C4-2B (cell line): ENCODE measurements around the gene NAA60.

Source experiments
- CTCF ChIP-seq: fragments of 450-650 bp; conservative IDR thresholded peaks from 2 replicates; pipeline ENCODE4 v1.5.1; 2017; ENCODE audit warnings: mild to moderate bottlenecking
- ZFX ChIP-seq: fragments of 450-650 bp; IDR thresholded peaks from 2 replicates; pipeline ENCODE4 v1.6.1; 2017

DNA sequence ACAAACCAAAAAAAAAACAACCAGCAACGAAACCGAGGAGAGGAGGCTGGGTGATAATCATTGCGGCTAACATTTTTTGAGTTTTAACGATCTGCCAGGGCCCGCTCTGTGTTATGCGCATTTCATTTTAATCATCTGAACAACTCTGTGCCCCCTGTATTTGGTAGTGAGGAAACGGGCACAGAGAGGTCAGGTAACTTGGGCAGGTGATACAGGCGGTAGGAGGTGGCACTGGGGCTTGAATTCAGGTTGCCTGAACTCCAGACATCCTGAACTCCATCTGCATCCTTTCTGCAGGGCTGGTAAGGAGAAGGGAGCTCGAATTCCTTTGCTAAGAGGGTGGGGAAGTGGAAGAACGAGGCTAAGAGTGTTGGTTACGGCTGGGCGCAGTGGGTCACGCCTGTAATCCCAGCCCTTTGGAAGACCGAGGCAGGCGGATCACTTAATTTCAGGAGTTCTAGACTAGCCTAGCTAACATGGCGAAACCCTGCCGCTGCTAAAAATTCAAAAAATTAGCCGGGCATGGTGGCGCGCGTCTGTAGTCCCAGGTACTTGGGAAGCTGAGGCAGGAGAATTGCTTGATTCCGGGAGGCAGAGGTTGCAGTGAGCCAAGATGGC, 58.4 kb downstream of the NAA60 start:
- no peak for TF ChIP-seq CTCF
- TF ChIP-seq ZFX: no peak
